Measurements from ENCODE around the gene ZC3H4.

DNA sequence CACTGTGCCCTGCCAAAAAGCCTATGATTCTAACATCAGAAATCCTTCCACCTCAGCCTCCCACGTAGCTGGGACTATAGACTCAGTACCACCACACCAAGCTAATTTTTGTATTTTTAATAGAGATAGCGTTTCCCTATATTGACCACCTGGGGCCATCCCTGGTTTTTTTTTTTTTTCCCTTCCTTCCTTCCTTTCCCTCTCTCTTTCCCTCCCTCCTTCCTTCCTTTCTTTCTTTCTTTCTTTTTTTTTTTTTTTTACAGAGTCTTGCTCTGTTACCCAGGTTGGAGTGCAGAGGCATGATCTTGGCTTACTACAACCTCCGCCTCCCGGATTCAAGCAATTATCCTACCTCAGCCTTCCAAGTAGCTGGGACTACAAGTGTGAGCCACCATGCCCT, 16.0 kb upstream of the ZC3H4 start:
- TF ChIP-seq KDM1A (IDR thresholded peaks at IDR 0.05; ENCODE audit: borderline replicate concordance, low read length) (no peak), BRCA1 (IDR thresholded peaks at IDR 0.05; ENCODE audit: low read depth, low read length) (no peak), JUN (IDR thresholded peaks at IDR 0.05; ENCODE audit: low read depth, low read length) (no peak), GTF2F1 (IDR thresholded peaks at IDR 0.05; ENCODE audit: borderline replicate concordance, low read depth, low read length) (no peak), GABPA (IDR thresholded peaks at IDR 0.05; ENCODE audit: borderline replicate concordance, insufficient read depth, low read length) (no peak), POLR2A (IDR thresholded peaks at IDR 0.05; ENCODE audit: control extremely low read depth in 1 of 2, low read depth in 2 of 2, low read length in 2 of 2) (no peak), RAD21 (IDR thresholded peaks at IDR 0.05 in 1 of 2, conservative IDR thresholded peaks at IDR 0.05 in 1 of 2; ENCODE audit: low read depth in 2 of 2, low read length in 2 of 2) (no peak), POLR2AphosphoS5 (IDR thresholded peaks at IDR 0.05; ENCODE audit: low read depth, low read length) (no peak), MAFK (IDR thresholded peaks at IDR 0.05; ENCODE audit: low read depth, low read length) (no peak), EZH2 (IDR thresholded peaks at IDR 0.05; ENCODE audit: low read depth, low read length, severe bottlenecking) (no peak), CREB1 (IDR thresholded peaks at IDR 0.05) (no peak)
- TF ChIP-seq, protein P1, sequence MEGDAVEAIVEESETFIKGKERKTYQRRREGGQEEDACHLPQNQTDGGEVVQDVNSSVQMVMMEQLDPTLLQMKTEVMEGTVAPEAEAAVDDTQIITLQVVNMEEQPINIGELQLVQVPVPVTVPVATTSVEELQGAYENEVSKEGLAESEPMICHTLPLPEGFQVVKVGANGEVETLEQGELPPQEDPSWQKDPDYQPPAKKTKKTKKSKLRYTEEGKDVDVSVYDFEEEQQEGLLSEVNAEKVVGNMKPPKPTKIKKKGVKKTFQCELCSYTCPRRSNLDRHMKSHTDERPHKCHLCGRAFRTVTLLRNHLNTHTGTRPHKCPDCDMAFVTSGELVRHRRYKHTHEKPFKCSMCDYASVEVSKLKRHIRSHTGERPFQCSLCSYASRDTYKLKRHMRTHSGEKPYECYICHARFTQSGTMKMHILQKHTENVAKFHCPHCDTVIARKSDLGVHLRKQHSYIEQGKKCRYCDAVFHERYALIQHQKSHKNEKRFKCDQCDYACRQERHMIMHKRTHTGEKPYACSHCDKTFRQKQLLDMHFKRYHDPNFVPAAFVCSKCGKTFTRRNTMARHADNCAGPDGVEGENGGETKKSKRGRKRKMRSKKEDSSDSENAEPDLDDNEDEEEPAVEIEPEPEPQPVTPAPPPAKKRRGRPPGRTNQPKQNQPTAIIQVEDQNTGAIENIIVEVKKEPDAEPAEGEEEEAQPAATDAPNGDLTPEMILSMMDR (IDR thresholded peaks at IDR 0.05; ENCODE audit: control extremely low read depth in 1 of 3, insufficient read depth in 1 of 3, low read depth in 1 of 3, low read length in 3 of 3): no peak
- TF ChIP-seq, protein P2, sequence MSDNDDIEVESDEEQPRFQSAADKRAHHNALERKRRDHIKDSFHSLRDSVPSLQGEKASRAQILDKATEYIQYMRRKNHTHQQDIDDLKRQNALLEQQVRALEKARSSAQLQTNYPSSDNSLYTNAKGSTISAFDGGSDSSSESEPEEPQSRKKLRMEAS (IDR thresholded peaks at IDR 0.05): no peak
